Spleen (tissue), 7 donors: Measurements from ENCODE around the gene RNF167.

Source experiments
- POLR2A ChIP-seq, 3 donors: fragments of 450-650 bp; IDR thresholded peaks; one replicate each; pipeline ENCODE4 v1.5.1; 2017; ENCODE audit warnings: antibody characterized with exemption in 3 of 3, mild to moderate bottlenecking in 1 of 3
- TF ChIP-seq, protein P1 (sequence below), 11 experiments: fragments of 200-600 bp in 7 of 11; fragments of 450-650 bp in 4 of 11; sonication (generic) in 4 of 11; IDR thresholded peaks in 8 of 11; conservative IDR thresholded peaks in 3 of 11; 1 replicate in 7 of 11; 2 replicates in 4 of 11; pipeline versions ENCODE4 v1.4.0 to v1.8.0; 2016 to 2021; ENCODE audit warnings: antibody characterized with exemption in 11 of 11, inconsistent platforms in 4 of 11, mild to moderate bottlenecking in 1 of 11
- donor health status: DM: no; HTN: no; CAD: no; lungs with moderate emphysema.
- donor health status: DM: no; HTN: no; CAD: no.
- donor health status: DM: no; HTN: no; CAD: no.

DNA sequence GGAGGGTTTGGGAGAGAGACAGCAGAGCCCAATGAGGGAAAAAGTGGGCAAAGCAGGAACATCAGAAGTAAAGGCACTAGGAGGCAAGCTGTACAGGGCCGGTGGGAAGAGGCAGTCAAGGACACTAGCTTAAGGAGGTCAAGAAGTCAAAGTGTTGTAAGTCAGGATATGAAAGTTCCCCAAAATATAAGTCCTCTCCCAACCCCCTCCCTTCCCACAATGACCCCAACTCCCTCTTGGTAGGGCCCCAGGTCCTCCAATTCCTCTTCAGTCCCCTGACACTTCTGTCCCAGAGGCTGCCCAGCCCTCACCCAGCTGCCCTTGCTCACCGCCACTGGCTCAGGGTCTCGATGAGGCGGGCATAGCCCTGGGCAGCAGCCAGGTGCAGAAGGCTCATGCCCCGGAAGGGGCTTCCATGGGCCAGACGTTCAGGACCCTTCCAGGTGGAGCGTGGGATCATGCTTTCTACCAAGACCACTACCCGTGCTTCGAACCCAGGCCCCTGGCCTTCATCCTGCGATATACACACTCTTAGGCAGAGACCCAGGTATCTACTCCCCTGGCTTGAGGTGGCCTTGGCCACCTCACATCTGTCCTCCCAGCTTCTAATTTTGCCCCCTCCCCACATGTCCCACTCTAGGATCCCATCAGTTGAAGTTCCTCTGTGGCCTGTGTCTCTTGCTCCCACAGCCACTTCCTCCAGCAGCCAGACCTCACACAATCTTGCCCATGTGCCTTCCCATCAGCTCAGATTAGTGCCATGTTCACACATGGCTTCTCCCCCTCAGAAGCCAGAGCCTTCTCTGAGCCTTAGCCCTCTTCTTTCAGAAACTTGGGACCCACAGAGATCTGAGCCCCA is 33.4 kb downstream of the RNF167 start:
- TF ChIP-seq POLR2A (IDR thresholded peaks at IDR 0.05), result no peak
- TF ChIP-seq, protein P1, sequence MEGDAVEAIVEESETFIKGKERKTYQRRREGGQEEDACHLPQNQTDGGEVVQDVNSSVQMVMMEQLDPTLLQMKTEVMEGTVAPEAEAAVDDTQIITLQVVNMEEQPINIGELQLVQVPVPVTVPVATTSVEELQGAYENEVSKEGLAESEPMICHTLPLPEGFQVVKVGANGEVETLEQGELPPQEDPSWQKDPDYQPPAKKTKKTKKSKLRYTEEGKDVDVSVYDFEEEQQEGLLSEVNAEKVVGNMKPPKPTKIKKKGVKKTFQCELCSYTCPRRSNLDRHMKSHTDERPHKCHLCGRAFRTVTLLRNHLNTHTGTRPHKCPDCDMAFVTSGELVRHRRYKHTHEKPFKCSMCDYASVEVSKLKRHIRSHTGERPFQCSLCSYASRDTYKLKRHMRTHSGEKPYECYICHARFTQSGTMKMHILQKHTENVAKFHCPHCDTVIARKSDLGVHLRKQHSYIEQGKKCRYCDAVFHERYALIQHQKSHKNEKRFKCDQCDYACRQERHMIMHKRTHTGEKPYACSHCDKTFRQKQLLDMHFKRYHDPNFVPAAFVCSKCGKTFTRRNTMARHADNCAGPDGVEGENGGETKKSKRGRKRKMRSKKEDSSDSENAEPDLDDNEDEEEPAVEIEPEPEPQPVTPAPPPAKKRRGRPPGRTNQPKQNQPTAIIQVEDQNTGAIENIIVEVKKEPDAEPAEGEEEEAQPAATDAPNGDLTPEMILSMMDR (IDR thresholded peaks at IDR 0.05 in 8 of 11, conservative IDR thresholded peaks at IDR 0.05 in 3 of 11), result no peak
